ENCODE results near the gene CORO6. TPM values are rescaled to one million over a fixed set of nuclear protein-coding genes. Genes with fewer than 3 reads are reported as not detected.

CORO6 gene
- total RNA-seq, 2 donors from 2014 or later = 2.5 to 12.0 TPM

GRCh38 chr17:29585080-29585751, 37.5 kb downstream of the CORO6 start:
- no peaks in the 10 kb centered on the region for H3K9me3 Mint-ChIP-seq
- H3K4me1 Mint-ChIP-seq = peaks cover 20% of the 10 kb centered on the region
- peaks cover 29% of the 10 kb centered on the region for H3K36me3 Mint-ChIP-seq (ENCODE audit: low read depth)
- no peak for ATAC-seq (replicated peaks)
- peak overlapping the region; percentile 95 for H3K4me3 Mint-ChIP-seq
- H3K27ac Mint-ChIP-seq = peak overlapping the region; percentile 65
- H3K27me3 Mint-ChIP-seq = no peaks in the 10 kb centered on the region

GRCh38 chr17:29584452-29585079, 38.1 kb downstream of the CORO6 start:
- Mint-ChIP-seq H3K27me3 (no peaks in the 10 kb centered on the region), H3K4me1 (peaks cover 25% of the 10 kb centered on the region), H3K36me3 (ENCODE audit: low read depth) (peaks cover 35% of the 10 kb centered on the region), H3K4me3 (peak overlapping the region; percentile 95), H3K9me3 (no peaks in the 10 kb centered on the region), H3K27ac (peak overlapping the region; percentile 65)
- no peak for ATAC-seq (replicated peaks)

- H3K4me1 Mint-ChIP-seq = peaks cover 25% of the 10 kb centered on the region
Measured at GRCh38 chr17:29583324-29584248, 39.1 kb downstream of the CORO6 start.

GRCh38 chr17:29582772-29583171, 39.9 kb downstream of the CORO6 start:
- no peak overlapping the region for H3K27ac Mint-ChIP-seq
- no peak for ATAC-seq (replicated peaks)
- H3K27me3 Mint-ChIP-seq = no peaks in the 10 kb centered on the region
- no peak overlapping the region for H3K4me3 Mint-ChIP-seq
- H3K9me3 Mint-ChIP-seq = no peaks in the 10 kb centered on the region
- H3K36me3 Mint-ChIP-seq (ENCODE audit: low read depth) = peaks cover 46% of the 10 kb centered on the region
- H3K4me1 Mint-ChIP-seq = peaks cover 19% of the 10 kb centered on the region

More at GRCh38 chr17:29583324-29584248, 39.1 kb downstream of the CORO6 start:
- no peaks in the 10 kb centered on the region for H3K9me3 Mint-ChIP-seq
- ATAC-seq (replicated peaks) = no peak
- H3K27me3 Mint-ChIP-seq = no peaks in the 10 kb centered on the region
- H3K4me3 Mint-ChIP-seq = peak overlapping the region; percentile 95
- H3K36me3 Mint-ChIP-seq (ENCODE audit: low read depth) = peaks cover 43% of the 10 kb centered on the region
- H3K27ac Mint-ChIP-seq = peak overlapping the region; percentile 65

- Mint-ChIP-seq H3K27ac (no peak overlapping the region), H3K27me3 (no peaks in the 10 kb centered on the region), H3K36me3 (ENCODE audit: low read depth) (peaks cover 50% of the 10 kb centered on the region), H3K9me3 (no peaks in the 10 kb centered on the region), H3K4me3 (no peak overlapping the region), H3K4me1 (peaks cover 14% of the 10 kb centered on the region)
- ATAC-seq (replicated peaks) = no peak
Measured at GRCh38 chr17:29582254-29582765, 40.4 kb downstream of the CORO6 start.

GRCh38 chr17:29581583-29582253, 41.0 kb downstream of the CORO6 start:
- Mint-ChIP-seq H3K4me3 (no peak overlapping the region), H3K27ac (no peak overlapping the region), H3K36me3 (ENCODE audit: low read depth) (peaks cover 50% of the 10 kb centered on the region), H3K4me1 (peaks cover 14% of the 10 kb centered on the region), H3K27me3 (no peaks in the 10 kb centered on the region), H3K9me3 (no peaks in the 10 kb centered on the region)
- no peak for ATAC-seq (replicated peaks)

- peak overlapping the region; percentile 83 for H3K27ac Mint-ChIP-seq
- peak; percentile 99 for ATAC-seq (replicated peaks)
Measured at GRCh38 chr17:29579866-29580771, 42.6 kb downstream of the CORO6 start.

GRCh38 chr17:29578626-29579485, 43.9 kb downstream of the CORO6 start:
- no peak overlapping the region for H3K4me3 Mint-ChIP-seq
- H3K36me3 Mint-ChIP-seq (ENCODE audit: low read depth) = peaks cover 68% of the 10 kb centered on the region
- H3K9me3 Mint-ChIP-seq = no peaks in the 10 kb centered on the region
- no peak for ATAC-seq (replicated peaks)
- H3K27ac Mint-ChIP-seq = no peak overlapping the region
- H3K27me3 Mint-ChIP-seq = no peaks in the 10 kb centered on the region
- H3K4me1 Mint-ChIP-seq = peaks cover 9% of the 10 kb centered on the region

More at GRCh38 chr17:29579866-29580771, 42.6 kb downstream of the CORO6 start:
- no peaks in the 10 kb centered on the region for H3K9me3 Mint-ChIP-seq
- peaks cover 9% of the 10 kb centered on the region for H3K4me1 Mint-ChIP-seq
- no peaks in the 10 kb centered on the region for H3K27me3 Mint-ChIP-seq
- peak overlapping the region; percentile 42 for H3K4me3 Mint-ChIP-seq
- peaks cover 57% of the 10 kb centered on the region for H3K36me3 Mint-ChIP-seq (ENCODE audit: low read depth)

- Mint-ChIP-seq H3K27ac (no peak overlapping the region), H3K4me3 (no peak overlapping the region), H3K36me3 (ENCODE audit: low read depth) (peaks cover 71% of the 10 kb centered on the region)
Measured at GRCh38 chr17:29577385-29578211, 45.1 kb downstream of the CORO6 start.

GRCh38 chr17:29577001-29577370, 45.7 kb downstream of the CORO6 start:
- Mint-ChIP-seq H3K36me3 (ENCODE audit: low read depth) (peaks cover 65% of the 10 kb centered on the region), H3K4me3 (no peak overlapping the region), H3K4me1 (peaks cover 9% of the 10 kb centered on the region), H3K27me3 (no peaks in the 10 kb centered on the region), H3K9me3 (no peaks in the 10 kb centered on the region), H3K27ac (no peak overlapping the region)
- no peak for ATAC-seq (replicated peaks)

More at GRCh38 chr17:29577385-29578211, 45.1 kb downstream of the CORO6 start:
- Mint-ChIP-seq H3K27me3 (no peaks in the 10 kb centered on the region), H3K9me3 (no peaks in the 10 kb centered on the region), H3K4me1 (peaks cover 9% of the 10 kb centered on the region)
- ATAC-seq (replicated peaks) = no peak

GRCh38 chr17:29576214-29577000, 46.3 kb downstream of the CORO6 start:
- Mint-ChIP-seq H3K27ac (no peak overlapping the region), H3K4me1 (peaks cover 9% of the 10 kb centered on the region), H3K27me3 (no peaks in the 10 kb centered on the region), H3K36me3 (ENCODE audit: low read depth) (peaks cover 65% of the 10 kb centered on the region), H3K9me3 (no peaks in the 10 kb centered on the region), H3K4me3 (no peak overlapping the region)
- ATAC-seq (replicated peaks) = no peak
